Measurements from ENCODE around the gene DAPK3. TPM values are rescaled to one million over a fixed set of nuclear protein-coding genes. Genes with fewer than 3 reads are reported as not detected.
A peak's percentile ranks its signal among the peaks of the same experiment; 100 is the strongest.
"Not testable (repeated sequence)": the region's sequence is repeated elsewhere in the genome, so short reads cannot be mapped to it uniquely, and the experiment has no call there.

The DAPK3 gene
- total RNA-seq, 4 donors from 2014 or later = 40.7 to 71.7 (median 56.9) TPM

GRCh38 chr19:4010808-4011110, 39.9 kb upstream of the DAPK3 start:
- TF ChIP-seq, protein P1, sequence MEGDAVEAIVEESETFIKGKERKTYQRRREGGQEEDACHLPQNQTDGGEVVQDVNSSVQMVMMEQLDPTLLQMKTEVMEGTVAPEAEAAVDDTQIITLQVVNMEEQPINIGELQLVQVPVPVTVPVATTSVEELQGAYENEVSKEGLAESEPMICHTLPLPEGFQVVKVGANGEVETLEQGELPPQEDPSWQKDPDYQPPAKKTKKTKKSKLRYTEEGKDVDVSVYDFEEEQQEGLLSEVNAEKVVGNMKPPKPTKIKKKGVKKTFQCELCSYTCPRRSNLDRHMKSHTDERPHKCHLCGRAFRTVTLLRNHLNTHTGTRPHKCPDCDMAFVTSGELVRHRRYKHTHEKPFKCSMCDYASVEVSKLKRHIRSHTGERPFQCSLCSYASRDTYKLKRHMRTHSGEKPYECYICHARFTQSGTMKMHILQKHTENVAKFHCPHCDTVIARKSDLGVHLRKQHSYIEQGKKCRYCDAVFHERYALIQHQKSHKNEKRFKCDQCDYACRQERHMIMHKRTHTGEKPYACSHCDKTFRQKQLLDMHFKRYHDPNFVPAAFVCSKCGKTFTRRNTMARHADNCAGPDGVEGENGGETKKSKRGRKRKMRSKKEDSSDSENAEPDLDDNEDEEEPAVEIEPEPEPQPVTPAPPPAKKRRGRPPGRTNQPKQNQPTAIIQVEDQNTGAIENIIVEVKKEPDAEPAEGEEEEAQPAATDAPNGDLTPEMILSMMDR (IDR thresholded peaks at IDR 0.05) = no peak
- no peak for ATAC-seq (ENCODE audit: low FRiP score)
- DNase-seq (ENCODE audit: low spot score) = no peak

DNA sequence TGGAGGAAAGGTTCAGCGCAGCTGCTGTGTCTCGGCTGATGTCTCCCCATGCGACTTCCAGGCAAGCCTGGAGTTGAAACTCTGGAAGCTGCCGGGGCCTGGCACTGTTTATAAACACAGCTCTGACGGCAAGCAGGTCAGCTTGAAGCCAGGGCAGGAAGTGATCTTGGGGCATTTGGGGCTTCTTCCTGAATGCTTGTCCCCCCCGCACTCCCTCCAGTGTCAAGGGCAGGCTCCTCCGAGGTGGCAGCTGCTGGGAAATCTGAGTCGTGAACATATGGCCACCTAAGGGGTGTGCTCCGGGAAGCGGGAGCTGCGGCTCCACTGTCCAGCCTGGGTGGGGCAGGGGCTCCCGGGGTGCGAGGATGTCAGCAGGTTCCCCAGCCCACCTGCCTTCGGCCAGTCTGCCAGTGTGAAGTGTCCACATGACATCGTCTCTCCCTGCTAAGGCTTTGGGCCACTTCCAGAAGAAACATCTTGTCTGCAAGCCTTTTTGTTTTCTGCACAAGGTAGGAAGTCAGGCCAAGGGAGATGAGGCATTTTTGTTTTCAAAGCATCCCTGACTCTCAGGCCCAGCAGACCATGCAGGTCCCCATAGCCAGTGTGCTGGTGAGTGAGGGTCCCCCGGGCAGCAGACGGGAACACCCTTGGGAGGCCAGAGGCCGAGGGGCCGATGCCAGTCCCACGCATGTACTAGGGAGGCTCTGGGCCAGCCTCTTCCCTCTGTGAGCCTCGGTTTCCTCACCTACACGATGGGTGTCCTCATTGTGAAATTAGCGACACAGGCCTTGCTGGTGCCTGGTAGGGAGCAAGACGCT, 39.3 kb upstream of the DAPK3 start:
- DNase-seq (ENCODE audit: low spot score) (no peak), ATAC-seq (ENCODE audit: low FRiP score) (no peak)
- TF ChIP-seq, protein P1 (IDR thresholded peaks at IDR 0.05) = no peak

DNA sequence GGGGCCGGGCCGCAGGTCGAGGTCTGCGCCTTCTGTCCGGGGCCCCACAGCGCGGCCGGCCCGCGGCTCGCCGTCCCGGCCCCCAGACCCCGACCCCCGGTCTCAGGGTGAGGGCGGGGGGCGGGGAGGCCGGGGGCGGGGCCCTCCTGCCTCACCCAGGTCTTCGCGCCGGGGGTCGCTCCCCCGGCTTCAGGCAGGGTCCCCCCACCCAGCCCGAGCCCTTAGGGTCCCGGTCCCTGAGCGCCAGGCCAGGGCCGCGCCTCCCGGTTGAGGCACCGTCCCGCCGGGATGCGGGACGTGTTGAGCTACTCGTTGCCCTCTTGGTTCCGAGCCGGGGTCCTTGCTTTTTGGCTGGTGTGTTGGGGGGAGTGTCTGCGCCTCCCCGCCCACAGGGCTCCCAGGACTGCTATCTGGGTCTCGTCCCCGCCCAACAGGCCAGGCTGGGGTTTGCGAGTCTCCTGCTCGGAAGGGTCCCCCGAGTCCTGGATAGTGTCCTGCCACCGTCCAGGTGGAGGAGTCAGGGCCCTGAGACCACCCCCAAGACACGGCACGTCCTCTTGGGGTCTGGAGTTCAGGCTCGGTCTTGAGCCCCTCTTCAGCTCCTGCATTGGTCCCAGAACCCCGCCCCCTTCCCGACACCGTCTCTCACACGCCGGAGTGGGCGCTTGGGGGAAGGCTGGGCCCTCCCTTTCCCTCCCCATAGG, 37.1 kb upstream of the DAPK3 start:
- DNase-seq (ENCODE audit: low spot score) = no peak
- no peak for ATAC-seq (ENCODE audit: low FRiP score)

GRCh38 chr19:4007021-4007835, 36.3 kb upstream of the DAPK3 start, which contains the start of gene PIAS4:
TSS of gene PIAS4 (plus strand) at chr19:4007736. CDS start at chr19:4007761, 25 bp downstream.
- TF ChIP-seq, protein P1 (IDR thresholded peaks at IDR 0.05) = no peak
- ATAC-seq (ENCODE audit: low FRiP score) = peak; percentile 97
- peak; percentile 86 for DNase-seq (ENCODE audit: low spot score)

More for the DNA sequence above, 37.1 kb upstream of the DAPK3 start:
- TF ChIP-seq, protein P1 (IDR thresholded peaks at IDR 0.05) = no peak

DNA sequence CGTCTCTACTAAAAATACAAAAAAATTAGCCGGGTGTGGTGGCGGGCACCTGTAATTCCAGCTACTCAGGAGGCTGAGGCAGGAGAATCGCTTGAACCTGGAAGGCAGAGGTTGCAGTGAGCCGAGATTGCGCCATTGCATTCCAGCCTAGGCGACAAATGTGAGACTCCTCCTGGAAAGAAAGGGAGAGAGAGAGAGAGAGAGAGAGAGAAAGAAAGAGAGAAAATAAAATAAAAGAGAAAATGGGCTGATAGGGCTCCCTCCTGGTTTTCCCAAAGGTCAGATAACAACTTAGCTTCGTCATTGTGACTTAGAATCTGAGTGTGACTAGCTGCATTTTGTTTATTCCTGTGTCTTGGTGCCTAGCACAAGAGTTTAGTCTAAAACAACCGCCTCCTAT, 34.5 kb upstream of the DAPK3 start:
- DNase-seq (ENCODE audit: low spot score); ATAC-seq (ENCODE audit: low FRiP score): not testable (repeated sequence)

DNA sequence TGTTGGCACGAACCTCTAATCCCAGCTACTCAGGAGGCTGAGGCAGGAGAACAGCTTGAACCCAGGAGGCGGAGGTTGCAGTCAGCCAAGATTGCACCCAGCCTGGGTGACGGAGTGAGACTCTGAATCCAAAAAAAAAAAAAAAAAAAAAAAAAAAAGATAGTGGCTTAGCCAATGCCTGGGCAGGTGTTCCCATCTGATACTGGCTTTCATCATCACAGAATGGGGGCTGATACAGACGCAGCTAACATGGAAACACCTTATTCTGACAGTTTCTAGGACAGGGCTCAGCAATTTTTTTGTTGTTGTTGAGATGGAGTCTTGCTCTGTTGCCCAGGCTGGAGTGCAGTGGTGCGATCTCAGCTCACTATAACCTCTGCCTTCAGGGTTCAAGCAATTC, 29.9 kb upstream of the DAPK3 start:
- ATAC-seq (ENCODE audit: low FRiP score); DNase-seq (ENCODE audit: low spot score): not testable (repeated sequence)

DNA sequence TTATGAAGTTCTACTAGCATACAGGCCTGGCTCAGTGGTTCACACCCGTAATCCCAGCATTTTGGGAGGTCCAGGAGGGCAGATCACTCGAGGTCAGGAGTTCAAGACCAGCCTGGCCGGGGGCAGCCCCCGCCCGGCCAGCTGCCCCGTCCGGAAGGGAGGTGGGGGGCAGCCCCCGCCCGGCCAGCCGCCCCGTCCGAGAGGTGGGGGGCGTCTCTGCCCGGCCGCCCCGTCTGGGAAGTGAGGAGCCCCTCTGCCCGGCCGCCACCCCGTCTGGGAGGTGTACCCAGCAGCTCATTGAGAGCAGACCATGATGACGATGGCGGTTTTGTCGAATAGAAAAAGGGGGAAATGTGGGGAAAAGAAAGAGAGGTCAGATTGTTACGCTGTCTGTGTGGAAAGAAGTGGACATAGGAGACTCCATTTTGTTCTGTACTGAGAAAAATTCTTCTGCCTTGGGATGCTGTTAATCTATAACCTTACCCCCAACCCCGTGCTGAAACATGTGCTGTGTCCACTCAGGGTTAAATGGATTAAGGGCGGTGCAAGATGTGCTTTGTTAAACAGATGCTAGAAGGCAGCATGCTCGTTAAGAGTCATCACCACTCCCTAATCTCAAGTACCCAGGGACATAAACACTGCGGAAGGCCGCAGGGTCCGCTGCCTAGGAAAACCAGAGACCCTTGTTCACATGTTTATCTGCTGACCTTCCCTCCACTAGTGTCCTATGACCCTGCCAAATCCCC, 27.9 kb upstream of the DAPK3 start:
- not testable (repeated sequence) for DNase-seq (ENCODE audit: low spot score); ATAC-seq (ENCODE audit: low FRiP score)

- no peak for ATAC-seq (ENCODE audit: low FRiP score)
- DNase-seq (ENCODE audit: low spot score) = no peak
- TF ChIP-seq, protein P1 (IDR thresholded peaks at IDR 0.05) = no peak
Measured at GRCh38 chr19:3995607-3996006, 24.7 kb upstream of the DAPK3 start.

Data from omental fat pad (tissue), 4 donors.